DND-41 (cell line): ENCODE measurements around the gene EMC10.

Source experiments
- CTCF ChIP-seq: IDR thresholded peaks from 2 replicates; pipeline ENCODE4 v1.5.1; 2012; ENCODE audit warnings: borderline replicate concordance, low read length, moderate library complexity, mild to moderate bottlenecking; ENCODE audit not compliant: poor library complexity, severe bottlenecking; ENCODE audit errors: extremely low read depth
- EZH2 ChIP-seq: IDR thresholded peaks from 3 replicates; pipeline ENCODE4 v1.6.1; 2012; ENCODE audit warnings: borderline replicate concordance, low read depth, mild to moderate bottlenecking, moderate library complexity, low read length, inconsistent platforms; ENCODE audit not compliant: severe bottlenecking

DNA sequence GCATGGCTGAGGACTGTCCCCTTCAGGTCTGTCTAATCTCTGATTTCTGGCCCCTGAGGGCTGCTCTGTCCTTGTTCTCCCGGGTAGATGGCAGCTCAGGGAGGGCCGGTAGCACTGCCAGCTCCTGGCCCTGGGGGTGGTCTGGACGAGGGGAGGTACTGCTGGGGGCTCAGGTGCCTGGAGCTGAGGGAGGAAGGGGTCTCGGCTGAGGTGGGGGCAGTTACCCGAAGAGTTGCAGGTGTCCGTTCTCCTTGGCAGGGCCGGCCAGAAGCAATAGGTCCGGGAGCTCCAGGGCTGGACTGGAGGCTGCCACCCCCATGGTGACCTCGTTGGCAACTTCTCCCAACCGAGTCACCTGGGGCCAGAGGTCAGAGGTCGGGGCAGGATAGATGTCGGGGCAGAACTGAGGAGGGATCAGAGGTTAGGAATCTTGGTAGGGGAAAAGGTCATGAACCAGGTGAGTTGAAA, 1.2 kb upstream of the EMC10 start:
- TF ChIP-seq CTCF (no peak), EZH2 (no peak)
